HG02678 (cell line): ENCODE data around the gene RAP1GAP2.

Experiments used
- ATAC-seq: cut with Tn5 transposase; IDR thresholded peaks from one replicate; pipeline ENCODE4 v1.9.1; 2021; ENCODE audit warnings: mild to moderate bottlenecking, moderate library complexity; ENCODE audit not compliant: unreplicated experiment

The RAP1GAP2 gene

DNA sequence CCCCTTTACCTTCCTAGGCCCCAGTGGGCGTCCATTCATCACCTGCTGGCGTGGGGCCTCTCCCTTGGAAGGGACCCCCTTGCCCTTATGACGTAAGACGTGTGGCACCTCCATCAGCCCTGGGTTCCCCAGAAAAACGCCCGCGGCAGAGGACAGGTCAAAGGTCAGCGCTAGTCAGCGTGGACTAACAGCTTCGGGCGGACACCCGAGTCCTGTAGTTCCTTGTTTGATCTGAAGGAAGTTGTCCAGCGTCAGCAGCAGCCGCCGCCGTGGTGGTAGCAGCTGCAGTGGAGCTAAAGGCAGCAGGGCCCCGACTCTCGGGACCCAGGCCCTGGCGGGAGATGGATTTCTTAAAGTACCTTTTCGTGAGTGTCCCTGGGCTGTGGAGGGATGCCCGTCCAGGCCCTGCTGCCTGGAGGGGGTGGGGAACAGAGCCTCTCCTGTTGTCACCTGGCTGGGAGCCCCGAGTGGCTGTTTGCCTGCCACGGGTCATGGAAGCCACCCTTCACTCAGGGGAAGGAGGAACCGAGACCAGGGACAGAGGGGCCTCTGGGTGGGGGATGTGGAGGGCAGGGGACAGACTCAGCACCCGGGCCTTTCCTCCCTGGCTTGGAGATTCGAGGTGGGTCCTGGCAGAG lies 143.6 kb downstream of the RAP1GAP2 start:
- ATAC-seq, result no peak

DNA sequence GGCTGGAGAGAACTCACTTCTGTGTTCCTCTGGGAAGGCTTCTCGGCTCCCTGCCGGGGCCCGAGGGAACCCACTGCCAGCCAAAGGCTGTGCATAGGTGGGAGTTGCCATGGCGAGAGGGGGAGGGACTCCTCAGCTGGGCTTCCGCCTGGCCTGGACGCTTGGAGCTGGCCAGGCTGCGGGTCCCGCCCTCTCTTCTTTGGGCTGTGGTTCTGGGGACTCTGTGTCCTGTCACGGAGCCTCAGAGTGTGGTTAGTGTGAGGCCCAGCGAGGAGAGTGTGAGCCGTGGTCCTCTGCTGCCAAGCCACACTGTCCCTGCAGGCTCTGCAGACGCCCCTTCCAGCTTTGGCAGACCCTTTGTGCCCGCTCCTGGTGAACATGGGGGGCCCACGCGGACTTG lies 144.1 kb downstream of the RAP1GAP2 start:
- no peak for ATAC-seq

DNA sequence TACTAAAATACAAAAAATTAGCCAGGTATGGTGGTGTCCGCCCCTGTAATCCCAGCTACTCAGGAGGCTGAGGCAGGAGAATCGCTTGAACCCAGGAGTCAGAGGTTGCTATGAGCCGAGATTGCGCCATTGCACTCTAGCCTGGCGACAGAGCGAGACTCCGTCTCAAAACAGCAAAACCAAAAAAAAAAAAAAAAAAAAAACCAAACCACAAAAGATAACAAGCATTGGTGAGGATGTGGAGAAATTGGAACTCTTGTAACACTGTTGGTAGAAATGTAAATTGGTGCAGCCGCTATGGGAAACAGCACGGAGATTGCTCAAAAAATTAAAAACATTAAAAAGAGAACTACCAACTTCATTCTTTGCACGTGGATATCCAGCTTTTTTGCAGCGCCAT lies 147.7 kb downstream of the RAP1GAP2 start:
- ATAC-seq, result no peak

- ATAC-seq, result no peak
Measured at GRCh38 chr17:2945299-2945698, 149.1 kb downstream of the RAP1GAP2 start.

- no peak for ATAC-seq
Measured at GRCh38 chr17:2946144-2946543, 149.9 kb downstream of the RAP1GAP2 start.

- no peak for ATAC-seq
Measured at GRCh38 chr17:2947588-2947950, 151.3 kb downstream of the RAP1GAP2 start.

DNA sequence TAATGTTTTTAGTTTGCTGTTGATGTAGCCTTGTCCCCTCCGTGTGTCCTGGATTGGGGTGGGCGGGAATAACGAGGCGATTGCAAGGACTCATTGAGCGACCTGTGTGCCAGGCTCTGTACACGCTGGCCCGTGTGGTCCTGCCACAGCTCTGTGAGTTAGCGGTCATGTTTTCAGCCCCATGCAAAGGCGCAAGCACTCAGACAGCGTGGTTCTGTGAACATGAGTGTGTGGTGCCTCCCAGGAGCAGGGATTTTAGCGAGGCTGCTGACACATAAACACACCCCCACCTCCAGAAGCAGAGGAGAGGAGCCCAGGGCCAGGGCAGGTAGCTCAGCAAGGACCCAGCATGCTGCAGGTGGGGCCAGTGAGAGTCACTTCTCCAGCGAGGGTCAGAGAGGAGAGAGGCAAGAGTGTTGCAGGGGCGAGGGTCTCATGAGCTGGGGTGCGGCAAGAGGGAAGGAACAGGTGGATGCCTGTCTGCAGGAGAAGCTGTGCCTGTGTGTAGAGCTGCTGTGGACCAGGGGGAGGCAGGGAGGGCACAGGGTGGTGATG lies 151.8 kb downstream of the RAP1GAP2 start:
- no peak for ATAC-seq

GRCh38 chr17:2948721-2949468 lies 152.7 kb downstream of the RAP1GAP2 start:
- ATAC-seq, result no peak

- ATAC-seq, result no peak
Measured at GRCh38 chr17:2949469-2950044, 153.3 kb downstream of the RAP1GAP2 start.

- no peak for ATAC-seq
Measured at GRCh38 chr17:2950846-2951245, 154.6 kb downstream of the RAP1GAP2 start.

DNA sequence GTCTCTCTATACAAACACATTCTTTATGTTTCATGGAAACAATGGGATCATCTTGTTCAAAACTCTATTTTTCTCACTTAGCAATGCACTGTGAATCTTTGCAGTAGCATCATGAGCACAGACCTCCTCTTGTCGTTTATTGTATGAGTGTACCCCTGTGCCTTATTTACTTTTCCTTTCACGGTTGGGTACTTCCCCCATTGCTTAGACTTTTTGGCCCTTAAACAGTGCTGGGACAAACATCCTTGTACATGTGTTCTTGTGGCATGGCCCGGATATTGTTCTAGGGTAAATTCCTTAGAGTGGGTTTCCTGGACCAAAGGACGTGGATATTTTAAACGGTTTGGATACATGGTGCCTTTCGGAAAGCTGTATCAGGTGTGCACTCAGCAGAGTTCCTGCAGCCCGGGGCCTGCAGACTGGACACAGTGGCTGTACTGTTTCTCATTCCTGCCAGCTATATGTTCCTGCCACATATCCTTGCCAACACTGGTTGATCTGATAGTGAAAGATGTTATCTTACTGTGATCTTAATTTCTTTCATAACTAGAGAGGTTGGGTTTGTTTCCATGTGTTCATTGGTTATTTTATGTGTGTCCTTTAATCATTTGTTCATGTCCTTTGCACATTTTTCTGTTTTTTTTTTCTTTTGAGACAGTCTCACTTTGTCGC lies 156.1 kb downstream of the RAP1GAP2 start:
- ATAC-seq, result no peak

GRCh38 chr17:2954898-2955445 lies 158.7 kb downstream of the RAP1GAP2 start:
- ATAC-seq, result no peak

DNA sequence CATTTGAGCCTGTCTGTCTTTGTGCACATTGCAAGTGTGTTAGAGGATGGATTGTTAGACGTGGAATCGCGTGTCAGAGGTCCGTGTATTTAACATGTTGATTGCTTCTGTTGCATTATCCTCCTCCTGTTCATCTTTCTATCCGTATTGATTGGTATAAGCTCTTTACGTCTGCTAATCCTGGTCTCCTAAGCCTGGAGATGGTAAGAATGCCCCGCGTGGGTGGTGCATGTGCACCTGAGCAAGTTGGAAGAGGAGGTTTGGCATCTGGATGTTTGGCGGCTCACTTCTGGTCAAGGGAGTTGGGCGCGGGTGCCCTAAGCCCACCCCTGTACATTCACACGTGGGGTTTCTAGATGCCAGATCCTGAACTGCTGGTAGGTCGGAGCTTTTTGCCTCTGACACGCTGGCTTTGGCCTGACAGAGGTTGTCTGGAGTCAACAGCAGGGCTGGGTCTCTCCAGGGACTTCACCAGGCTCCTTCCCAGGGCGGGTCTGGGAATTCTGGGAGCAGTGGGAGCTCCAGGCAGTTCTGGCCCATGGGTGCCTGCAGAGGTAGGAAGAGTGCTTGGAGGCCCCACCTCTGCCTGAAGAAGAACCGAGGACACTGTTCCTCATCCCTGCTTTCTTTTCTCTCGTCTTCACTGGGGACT lies 159.8 kb downstream of the RAP1GAP2 start:
- no peak for ATAC-seq

GRCh38 chr17:2957631-2958286 lies 161.5 kb downstream of the RAP1GAP2 start:
- ATAC-seq, result no peak

DNA sequence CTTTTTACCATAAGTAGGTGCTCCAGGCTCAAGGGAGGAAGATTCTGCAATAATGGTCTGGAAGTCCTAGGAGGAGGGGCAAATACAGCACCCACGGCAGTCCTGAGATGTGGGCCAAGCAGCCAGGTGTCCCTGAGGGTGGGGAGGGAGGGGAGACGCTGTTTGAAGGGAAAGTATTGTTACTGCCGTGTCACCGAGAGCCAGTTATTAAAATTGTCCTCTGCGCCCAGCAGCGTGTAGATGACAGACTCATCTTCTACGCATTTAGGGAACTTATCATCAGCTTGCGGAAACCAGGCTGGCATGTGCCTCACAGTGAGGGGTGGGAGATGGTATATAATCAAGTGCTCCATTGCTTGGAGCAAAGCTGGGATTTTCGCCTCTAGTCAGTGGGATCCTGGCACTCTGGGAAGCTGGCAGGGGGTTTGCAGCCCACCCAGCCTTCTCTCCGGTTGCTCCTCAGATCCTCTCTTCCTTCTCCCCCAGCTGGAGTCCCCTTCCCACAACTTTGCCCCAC lies 162.5 kb downstream of the RAP1GAP2 start:
- no peak for ATAC-seq

GRCh38 chr17:2959371-2960130 lies 163.3 kb downstream of the RAP1GAP2 start:
- ATAC-seq, result no peak

DNA sequence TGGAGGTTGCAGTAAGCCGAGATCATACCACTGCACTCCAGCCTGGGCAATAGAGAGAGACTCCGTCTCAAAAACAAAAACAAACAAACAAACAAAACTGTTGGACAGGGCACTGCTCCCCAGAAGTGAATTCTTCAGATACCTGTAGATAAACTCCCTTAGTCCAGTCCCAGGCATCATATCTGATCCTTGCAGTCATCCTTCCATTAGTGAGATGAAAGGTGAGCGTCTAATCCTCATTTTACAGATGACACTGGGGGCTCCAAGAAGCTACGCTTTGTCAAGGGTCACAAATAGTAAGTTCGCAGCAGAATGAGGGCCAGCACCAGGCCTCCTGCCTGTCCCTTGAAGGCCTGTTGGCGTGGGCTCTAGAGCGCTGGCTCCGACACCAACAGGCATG lies 165.2 kb downstream of the RAP1GAP2 start:
- ATAC-seq, result no peak

DNA sequence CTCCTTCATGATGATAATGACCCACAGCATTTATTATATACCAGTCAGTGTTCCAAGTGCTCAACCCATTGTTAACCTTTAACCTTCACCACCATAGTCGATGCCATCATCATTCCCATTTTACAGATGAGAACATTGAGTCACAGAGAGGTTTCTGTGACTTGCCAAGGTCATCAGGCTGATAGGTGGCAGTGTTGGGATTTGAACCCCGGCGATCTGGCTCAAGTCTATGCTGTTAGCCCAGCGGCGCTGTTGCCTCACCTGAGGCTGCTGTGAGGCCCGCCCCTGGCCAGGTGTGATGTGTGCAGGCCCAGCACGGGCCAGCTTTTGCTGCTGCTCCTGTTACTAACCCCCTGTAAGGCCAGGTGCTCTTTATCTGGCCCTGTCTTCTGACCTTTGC lies 166.0 kb downstream of the RAP1GAP2 start:
- ATAC-seq, result no peak

DNA sequence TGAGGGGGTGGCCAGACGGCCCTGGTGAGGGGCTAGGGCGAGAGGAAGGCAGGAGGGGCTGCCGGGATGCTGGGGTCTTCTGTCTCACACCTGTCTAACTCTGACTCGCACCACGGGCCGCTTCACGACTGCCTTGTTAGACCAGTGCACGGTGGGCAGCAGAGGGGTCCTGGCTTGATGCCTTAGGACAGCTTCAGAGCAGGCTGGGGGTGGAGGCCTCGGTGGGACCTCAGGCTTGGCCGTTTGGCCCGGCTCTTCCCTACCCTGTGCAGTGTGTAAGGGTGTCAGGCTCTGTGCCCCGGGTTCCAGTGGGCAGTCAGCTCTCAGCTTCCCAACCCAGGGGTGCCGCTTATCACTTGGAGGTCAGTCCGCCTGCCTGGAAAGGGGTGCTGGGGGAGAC lies 166.5 kb downstream of the RAP1GAP2 start:
- ATAC-seq, result no peak
